ENCODE results near the gene SLC22A4. TPM values are rescaled to one million over a fixed set of nuclear protein-coding genes. Genes with fewer than 3 reads are reported as not detected.

Gene SLC22A4
- total RNA-seq, 1 donor from 2014 or later: 8.5 TPM

DNA sequence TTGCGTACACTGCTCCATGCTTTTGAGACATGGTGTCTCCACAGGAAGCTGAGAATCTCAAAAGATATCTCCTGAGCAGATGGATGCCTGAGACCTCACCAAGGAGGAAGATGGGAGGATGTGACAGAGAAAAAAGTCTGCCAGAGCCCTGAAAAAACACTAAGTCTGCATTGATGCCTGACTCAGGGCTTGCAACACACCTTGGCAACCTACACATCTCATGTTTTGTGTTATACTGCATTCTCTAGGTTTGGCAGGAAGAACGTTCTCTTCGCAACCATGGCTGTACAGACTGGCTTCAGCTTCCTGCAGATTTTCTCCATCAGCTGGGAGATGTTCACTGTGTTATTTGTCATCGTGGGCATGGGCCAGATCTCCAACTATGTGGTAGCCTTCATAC, 19.2 kb downstream of the SLC22A4 start:
- Histone ChIP-seq H3K4me3 (no peak overlapping the region), H3K36me3 (no peaks in the 10 kb centered on the region), H3K27ac (no peak overlapping the region), H3K9me3 (no peaks in the 10 kb centered on the region), H3K27me3 (ENCODE audit: low read depth) (no peaks in the 10 kb centered on the region), H3K4me1 (no peaks in the 10 kb centered on the region)
- TF ChIP-seq, protein P1, sequence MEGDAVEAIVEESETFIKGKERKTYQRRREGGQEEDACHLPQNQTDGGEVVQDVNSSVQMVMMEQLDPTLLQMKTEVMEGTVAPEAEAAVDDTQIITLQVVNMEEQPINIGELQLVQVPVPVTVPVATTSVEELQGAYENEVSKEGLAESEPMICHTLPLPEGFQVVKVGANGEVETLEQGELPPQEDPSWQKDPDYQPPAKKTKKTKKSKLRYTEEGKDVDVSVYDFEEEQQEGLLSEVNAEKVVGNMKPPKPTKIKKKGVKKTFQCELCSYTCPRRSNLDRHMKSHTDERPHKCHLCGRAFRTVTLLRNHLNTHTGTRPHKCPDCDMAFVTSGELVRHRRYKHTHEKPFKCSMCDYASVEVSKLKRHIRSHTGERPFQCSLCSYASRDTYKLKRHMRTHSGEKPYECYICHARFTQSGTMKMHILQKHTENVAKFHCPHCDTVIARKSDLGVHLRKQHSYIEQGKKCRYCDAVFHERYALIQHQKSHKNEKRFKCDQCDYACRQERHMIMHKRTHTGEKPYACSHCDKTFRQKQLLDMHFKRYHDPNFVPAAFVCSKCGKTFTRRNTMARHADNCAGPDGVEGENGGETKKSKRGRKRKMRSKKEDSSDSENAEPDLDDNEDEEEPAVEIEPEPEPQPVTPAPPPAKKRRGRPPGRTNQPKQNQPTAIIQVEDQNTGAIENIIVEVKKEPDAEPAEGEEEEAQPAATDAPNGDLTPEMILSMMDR (IDR thresholded peaks at IDR 0.05): no peak
- DNase-seq: no peak
- intact Hi-C loops (cut with DNase I): no loop called here
- ATAC-seq: no peak

DNA sequence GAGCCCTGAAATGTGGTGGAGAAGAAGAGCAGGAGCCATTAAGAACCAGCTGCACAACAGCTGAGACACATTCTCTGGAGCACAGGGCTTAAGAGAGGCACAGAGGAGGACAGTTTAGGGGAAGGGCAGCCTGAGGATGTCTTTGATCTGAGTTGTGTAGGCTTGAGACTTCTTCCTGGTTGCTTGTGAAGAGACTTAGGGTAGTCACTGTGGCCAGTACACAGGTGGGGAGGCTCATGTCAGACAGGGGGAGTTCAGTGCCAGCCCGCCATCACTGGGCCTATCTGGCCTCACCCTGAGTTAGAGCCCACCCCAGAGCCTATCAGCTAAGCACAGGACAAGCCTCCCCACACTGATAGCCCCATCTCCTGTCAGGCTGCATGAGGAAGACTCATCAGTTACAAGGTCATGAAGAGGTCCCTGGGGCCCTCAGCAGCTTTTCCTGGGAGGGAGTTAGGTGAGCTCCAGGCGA, 19.8 kb downstream of the SLC22A4 start:
- no peaks in the 10 kb centered on the region for H3K27me3 ChIP-seq (ENCODE audit: low read depth)
- no peak overlapping the region for H3K27ac ChIP-seq
- intact Hi-C loops (cut with DNase I): no loop called here
- TF ChIP-seq, protein P1 (IDR thresholded peaks at IDR 0.05): no peak
- no peak overlapping the region for H3K4me3 ChIP-seq
- no peaks in the 10 kb centered on the region for H3K9me3 ChIP-seq
- no peak for DNase-seq
- H3K4me1 ChIP-seq: no peaks in the 10 kb centered on the region
- no peaks in the 10 kb centered on the region for H3K36me3 ChIP-seq
- ATAC-seq: no peak

DNA sequence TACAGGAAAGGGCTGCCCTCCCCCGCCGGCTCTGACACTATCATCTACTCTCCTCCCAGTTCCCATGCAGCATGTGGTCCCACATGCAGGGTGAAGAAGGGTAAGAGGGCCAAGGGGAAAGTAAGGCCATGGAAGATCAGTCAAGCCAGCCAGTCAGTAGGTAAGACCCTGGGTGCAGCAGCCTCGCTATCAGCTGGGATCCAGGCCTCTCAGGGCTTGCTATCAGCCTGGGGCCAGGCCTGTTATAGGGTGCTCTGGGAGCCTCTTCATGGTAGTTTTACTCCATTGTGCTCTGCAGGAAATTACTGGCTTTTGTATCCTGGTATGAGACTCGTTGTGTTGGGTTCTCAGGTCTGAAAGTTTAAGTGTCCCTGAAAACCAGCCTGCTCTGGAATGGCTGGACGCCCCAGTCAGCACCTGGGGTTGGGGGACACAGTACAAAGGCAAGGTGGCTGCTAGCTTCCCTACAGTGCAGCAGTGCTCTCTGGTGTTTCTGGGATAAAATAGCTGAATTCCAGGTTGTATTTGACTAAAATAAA, 21.4 kb downstream of the SLC22A4 start:
- TF ChIP-seq, protein P1 (IDR thresholded peaks at IDR 0.05): no peak
- Histone ChIP-seq H3K9me3 (no peaks in the 10 kb centered on the region), H3K4me1 (no peaks in the 10 kb centered on the region), H3K27ac (no peak overlapping the region), H3K4me3 (no peak overlapping the region), H3K27me3 (ENCODE audit: low read depth) (no peaks in the 10 kb centered on the region), H3K36me3 (no peaks in the 10 kb centered on the region)
- intact Hi-C loops (cut with DNase I): no loop called here
- DNase-seq: no peak
- no peak for ATAC-seq

DNA sequence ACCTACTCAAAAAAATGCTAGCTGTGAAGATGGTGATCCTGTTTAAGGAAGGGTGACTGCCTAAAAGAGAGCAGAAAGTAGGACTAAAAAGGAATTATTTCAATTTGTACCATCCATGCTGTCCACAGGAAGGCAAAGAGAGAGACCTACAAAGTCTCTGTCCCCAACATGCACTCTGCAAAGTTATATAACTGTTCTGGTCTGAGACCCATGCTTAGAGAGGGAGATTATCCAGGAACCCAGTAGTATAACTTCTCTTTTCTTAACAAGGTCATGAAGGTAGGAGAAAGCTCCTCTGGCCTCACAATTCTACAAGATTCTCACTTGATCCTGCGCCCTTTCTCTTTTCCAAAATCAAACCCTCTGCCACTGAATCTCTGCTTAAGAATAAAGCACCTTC, 25.8 kb downstream of the SLC22A4 start:
- no peak for DNase-seq
- TF ChIP-seq, protein P1 (IDR thresholded peaks at IDR 0.05): no peak
- no peaks in the 10 kb centered on the region for H3K4me1 ChIP-seq
- H3K9me3 ChIP-seq: no peaks in the 10 kb centered on the region
- no peak overlapping the region for H3K27ac ChIP-seq
- no peaks in the 10 kb centered on the region for H3K27me3 ChIP-seq (ENCODE audit: low read depth)
- ATAC-seq: no peak
- intact Hi-C loops (cut with DNase I): no loop called here
- H3K36me3 ChIP-seq: no peaks in the 10 kb centered on the region
- no peak overlapping the region for H3K4me3 ChIP-seq

DNA sequence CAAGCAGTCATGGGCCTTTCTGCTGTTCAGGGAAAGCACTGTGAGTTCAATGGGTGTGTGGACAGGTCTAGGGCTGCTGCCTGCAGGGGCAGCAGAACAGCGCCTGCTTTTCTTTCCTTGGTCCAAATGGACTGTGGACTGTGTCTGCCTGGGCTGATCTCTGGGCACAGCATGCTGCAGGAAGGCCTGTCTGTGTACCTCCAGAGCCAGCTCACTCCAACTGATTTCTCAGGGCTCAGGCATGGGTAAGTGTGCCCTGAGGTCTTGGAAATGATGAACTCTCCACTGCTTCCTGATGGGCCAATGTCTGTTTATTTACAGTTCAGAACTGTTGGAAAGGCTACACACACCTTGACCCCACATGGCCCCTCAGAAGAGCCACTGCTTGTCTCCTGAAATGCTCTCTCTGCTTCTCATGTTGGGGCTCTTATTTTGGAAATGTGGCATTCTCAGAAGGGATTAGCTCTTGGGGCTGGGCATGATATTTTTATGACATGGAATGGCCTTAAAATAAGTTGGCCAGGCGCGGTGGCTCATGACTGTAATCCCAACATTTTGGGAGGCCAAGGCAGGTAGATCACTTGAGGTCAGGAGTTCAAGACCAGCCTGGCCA, 27.0 kb downstream of the SLC22A4 start:
- DNase-seq (no peak), ATAC-seq (no peak)
- intact Hi-C loops (cut with DNase I): no loop called here
- Histone ChIP-seq H3K27me3 (ENCODE audit: low read depth) (no peaks in the 10 kb centered on the region), H3K4me3 (no peak overlapping the region), H3K9me3 (no peaks in the 10 kb centered on the region), H3K27ac (no peak overlapping the region), H3K4me1 (no peaks in the 10 kb centered on the region), H3K36me3 (no peaks in the 10 kb centered on the region)
- TF ChIP-seq, protein P1 (IDR thresholded peaks at IDR 0.05): no peak
